HL-60 (cell line): ENCODE measurements around the gene KCNJ1.

Experiments
- DNase-seq, 2 experiments: peaks; one replicate each; pipeline ENCODE4 v3.0.0-alpha.2; 2010 to 2020; ENCODE audit warnings: low read depth in 1 of 2, low spot score in 1 of 2
- H3K27ac ChIP-seq: fragments of 250-450 bp; sonication (Bioruptor Pico); replicated peaks from 2 replicates; pipeline ENCODE4 v1.5.1; 2020; ENCODE audit warnings: mild to moderate bottlenecking, moderate library complexity
- H3K27me3 ChIP-seq: fragments of 250-450 bp; sonication (Bioruptor Pico); 2 replicates; pipeline ENCODE4 v1.5.1; 2021; ENCODE audit warnings: mild to moderate bottlenecking, moderate library complexity; ENCODE audit not compliant: insufficient read depth, poor library complexity, severe bottlenecking
- H3K4me3 ChIP-seq: replicated peaks from 2 replicates; pipeline ENCODE4 v1.5.1; 2011; ENCODE audit warnings: mild to moderate bottlenecking, control low read depth, low read length; ENCODE audit not compliant: insufficient read depth
- CTCF ChIP-seq: IDR thresholded peaks from one replicate; pipeline ENCODE4 v1.5.1; 2011; ENCODE audit warnings: low read length, control low read depth, inconsistent platforms; ENCODE audit not compliant: insufficient read depth
- GABPA ChIP-seq: IDR thresholded peaks from 2 replicates; pipeline ENCODE4 v1.6.1; 2012; ENCODE audit warnings: low read depth
- POLR2AphosphoS5 ChIP-seq: IDR thresholded peaks from 2 replicates; pipeline ENCODE4 v1.6.1; 2012; ENCODE audit warnings: low read depth
- REST ChIP-seq: IDR thresholded peaks from 2 replicates; pipeline ENCODE4 v1.6.1; 2012; ENCODE audit warnings: low read depth; ENCODE audit not compliant: insufficient replicate concordance
- SPI1 ChIP-seq: IDR thresholded peaks from 2 replicates; pipeline ENCODE4 v1.6.1; 2012; ENCODE audit warnings: low read depth, mild to moderate bottlenecking, borderline replicate concordance

KCNJ1 gene

GRCh38 chr11:128879817-128880216 is 12.7 kb upstream of the KCNJ1 start:
- Histone ChIP-seq H3K27ac (no peak overlapping the region), H3K27me3 (peaks cover 3% of the 10 kb centered on the region), H3K4me3 (no peak overlapping the region)
- no peak for DNase-seq
- TF ChIP-seq GABPA (no peak), REST (no peak), CTCF (no peak), POLR2AphosphoS5 (no peak), SPI1 (no peak)

GRCh38 chr11:128878455-128878854 is 11.4 kb upstream of the KCNJ1 start:
- H3K4me3 ChIP-seq, result no peak overlapping the region
- TF ChIP-seq CTCF (no peak), REST (no peak), GABPA (no peak), POLR2AphosphoS5 (no peak), SPI1 (no peak)
- DNase-seq, result no peak
- H3K27ac ChIP-seq, result no peak overlapping the region
- peaks cover 3% of the 10 kb centered on the region for H3K27me3 ChIP-seq

GRCh38 chr11:128877726-128878125 is 10.6 kb upstream of the KCNJ1 start:
- no peak for TF ChIP-seq SPI1
- TF ChIP-seq CTCF, result no peak
- no peak for TF ChIP-seq POLR2AphosphoS5
- no peak for TF ChIP-seq REST
- TF ChIP-seq GABPA, result no peak
- Histone ChIP-seq H3K27ac (no peak overlapping the region), H3K4me3 (no peak overlapping the region), H3K27me3 (no peaks in the 10 kb centered on the region)
- no peak for DNase-seq
